Heart right ventricle (tissue), 16 donors: ENCODE measurements around the gene STK36. TPM values are rescaled to one million over a fixed set of nuclear protein-coding genes. Genes with fewer than 3 reads are reported as not detected.

Source experiments
- ATAC-seq, 8 donors: fragments of 200-7000 bp; cut with Tn5 transposase; one replicate each; pipeline ENCODE4 v1.9.1; 2020; ENCODE audit warnings: mild to moderate bottlenecking in 8 of 8, moderate library complexity in 8 of 8, moderate number of reproducible peaks in 1 of 8
- DNase-seq, 2 donors: peaks; one replicate each; pipeline ENCODE4 v3.0.0-alpha.2; 2020
- H3K27ac ChIP-seq, 10 donors: fragments of 200-600 bp; sonication (generic) in 2 of 10; one replicate each; pipeline versions ENCODE4 v1.5.0 to v1.8.0; 2020 to 2022; ENCODE audit warnings: mild to moderate bottlenecking in 3 of 10
- H3K27me3 ChIP-seq, 7 donors: fragments of 200-600 bp; one replicate each; pipeline ENCODE4 v1.8.0; 2021 to 2022; ENCODE audit warnings: mild to moderate bottlenecking in 2 of 7
- H3K36me3 ChIP-seq, 9 donors: fragments of 200-600 bp; sonication (generic) in 1 of 9; one replicate each; pipeline versions ENCODE4 v1.5.0 to v1.8.0; 2020 to 2022; ENCODE audit warnings: mild to moderate bottlenecking in 2 of 9
- H3K4me1 ChIP-seq, 9 donors: fragments of 200-600 bp; sonication (generic) in 1 of 9; one replicate each; pipeline versions ENCODE4 v1.5.0 to v1.8.0; 2020 to 2022; ENCODE audit warnings: mild to moderate bottlenecking in 4 of 9
- H3K4me3 ChIP-seq, 10 donors: fragments of 200-600 bp; sonication (generic) in 2 of 10; one replicate each; pipeline versions ENCODE4 v1.5.0 to v1.8.0; 2020 to 2022; ENCODE audit warnings: mild to moderate bottlenecking in 7 of 10, moderate library complexity in 2 of 10
- H3K9me3 ChIP-seq, 11 donors: fragments of 200-600 bp in 10 of 11; sonication (generic) in 2 of 11; one replicate each; pipeline versions ENCODE4 v1.5.0 to v1.8.0; 2013 to 2022; ENCODE audit warnings: mild to moderate bottlenecking in 2 of 11, control low read depth in 1 of 11, moderate library complexity in 1 of 11
- WGBS, 2 donors: extraction: QIAGEN DNeasy Blood & Tissue Kit; methylation state at CpG; one replicate each; pipeline ENCODE4 v1.1.7; 2013; ENCODE audit warnings: inconsistent platforms in 1 of 2; 5-methylcytosine and 5-hydroxymethylcytosine counted together
- intact Hi-C, 10 donors: fragments of 100-400 bp; cut with DNase I; formaldehyde crosslinking; loops; one replicate each; pipeline versions ENCODE4 v1.11.1 to v1.14.2; 2022
- polyA plus RNA-seq, 2 donors: library from polyadenylated mRNA; stranded (reverse); fragments of 200-250 nt; gene quantifications; one replicate each; pipeline ENCODE4 v1.2.3, GENCODE V29; 2013
- total RNA-seq, 10 donors: library from RNA; stranded (reverse); fragmentation: NEBNext Ultra II Directional in 3 of 10; extraction: Animal tissue kit (Norgen Biotek cat#: 25700) in 3 of 10; gene quantifications; one replicate each; pipeline versions ENCODE4 v1.2.1 to v1.2.4, GENCODE V29; 2021 to 2023
- TF ChIP-seq, protein P1 (sequence below), 9 donors: fragments of 200-600 bp; sonication (generic) in 2 of 9; IDR thresholded peaks; one replicate each; pipeline versions ENCODE4 v1.5.0 to v1.8.0; 2021 to 2022; ENCODE audit warnings: antibody characterized with exemption in 9 of 9, mild to moderate bottlenecking in 5 of 9, moderate library complexity in 1 of 9
- donor health status: Arrhythmogenic right ventricular cardiomyopathy.
- donor health status: ischemic (EF 13 %, LVEDD 7.1; RV severe dilation, severe dysfunction).
- donor health status: healthy with polysubstance abuse.
- donor health status: DM: no; HTN: yes; CAD: no.
- donor health status: DM: no; HTN: no; CAD: no.
- donor health status: ischemic (EF 25% LVEDD 6.9; RV normal size, moderate dysfunction).
- donor health status: ischemic (EF 25% LVEDD 5.7; RV mildly dilated, moderate dysfunction).
- donor health status: healthy.
- donor health status: DM: yes; HTN: yes; CAD: no.
- donor health status: Ischemic cardiomyopathy.
- donor health status: ischemic (EF 35%, LVEDD 5.7; RV mildly dilated, moderate dysfunction).
- donor health status: nonischemic (EF 11% LVEDD 7.7; RV severe dilation, severe dysfunction).
- donor health status: DM: yes; HTN: yes; CAD: no.
- donor health status: PGD.
- donor health status: ischemic (EF 29% LVEDD 5.4; RV normal size, mild dysfunction).
- donor health status: nonischemic (EF 23%, LVEDD 6.1; RV moderate dilation, normal function).

STK36 gene
- total and polyA plus RNA-seq, 12 donors, result 4.2 to 18.8 (median 6.9) TPM

DNA sequence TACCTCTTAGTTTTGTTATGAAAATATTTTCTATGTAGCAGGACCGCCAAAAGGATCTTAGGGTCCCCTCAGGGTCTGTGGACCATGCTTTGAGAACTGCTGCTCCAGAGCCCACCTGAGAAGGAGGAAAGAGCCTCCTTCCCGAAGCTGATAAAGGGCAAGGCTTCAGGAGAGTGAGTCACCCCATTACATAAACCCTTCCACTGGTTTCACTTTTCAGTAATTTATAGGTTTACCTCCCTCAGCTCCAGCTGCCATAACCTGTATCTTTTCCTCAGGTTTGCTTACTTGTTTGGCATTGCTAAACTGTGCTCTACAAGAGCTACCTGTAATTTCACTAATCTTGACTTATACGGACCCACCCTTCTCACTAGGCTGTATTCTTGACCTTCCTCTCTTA is 45.4 kb downstream of the STK36 start:
- ATAC-seq (no peak), DNase-seq (no peak)
- no peak overlapping the region for H3K4me3 ChIP-seq
- no peak overlapping the region for H3K27ac ChIP-seq
- 84 to 89% methylated on average over 3 of the region's 3 CpGs for WGBS, 2 donors
- intact Hi-C loops, result loop anchor here in 2 of 10 donors (10.0 kb wide), 2 partner anchors 68 to 118 kb away; partner anchors contain the start of genes CYP27A1 (in 1 of the 2) and PRKAG3 (in 1 of the 2)
- H3K27me3 ChIP-seq, result no peaks in the 10 kb centered on the region
- peaks cover 0 to 22% (median 0%) of the 10 kb centered on the region in 9 donors for H3K36me3 ChIP-seq
- H3K9me3 ChIP-seq, result no peaks in the 10 kb centered on the region
- peaks cover 0 to 38% (median under 1%) of the 10 kb centered on the region in 9 donors for H3K4me1 ChIP-seq
- TF ChIP-seq, protein P1, sequence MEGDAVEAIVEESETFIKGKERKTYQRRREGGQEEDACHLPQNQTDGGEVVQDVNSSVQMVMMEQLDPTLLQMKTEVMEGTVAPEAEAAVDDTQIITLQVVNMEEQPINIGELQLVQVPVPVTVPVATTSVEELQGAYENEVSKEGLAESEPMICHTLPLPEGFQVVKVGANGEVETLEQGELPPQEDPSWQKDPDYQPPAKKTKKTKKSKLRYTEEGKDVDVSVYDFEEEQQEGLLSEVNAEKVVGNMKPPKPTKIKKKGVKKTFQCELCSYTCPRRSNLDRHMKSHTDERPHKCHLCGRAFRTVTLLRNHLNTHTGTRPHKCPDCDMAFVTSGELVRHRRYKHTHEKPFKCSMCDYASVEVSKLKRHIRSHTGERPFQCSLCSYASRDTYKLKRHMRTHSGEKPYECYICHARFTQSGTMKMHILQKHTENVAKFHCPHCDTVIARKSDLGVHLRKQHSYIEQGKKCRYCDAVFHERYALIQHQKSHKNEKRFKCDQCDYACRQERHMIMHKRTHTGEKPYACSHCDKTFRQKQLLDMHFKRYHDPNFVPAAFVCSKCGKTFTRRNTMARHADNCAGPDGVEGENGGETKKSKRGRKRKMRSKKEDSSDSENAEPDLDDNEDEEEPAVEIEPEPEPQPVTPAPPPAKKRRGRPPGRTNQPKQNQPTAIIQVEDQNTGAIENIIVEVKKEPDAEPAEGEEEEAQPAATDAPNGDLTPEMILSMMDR (IDR thresholded peaks at IDR 0.05), result no peak

- no peak overlapping the region for H3K4me3 ChIP-seq
- no peak overlapping the region for H3K27ac ChIP-seq
- ATAC-seq (no peak), DNase-seq (no peak)
- TF ChIP-seq, protein P1 (IDR thresholded peaks at IDR 0.05), result no peak
- H3K27me3 ChIP-seq, result no peaks in the 10 kb centered on the region
- peaks cover 0 to 22% (median 0%) of the 10 kb centered on the region in 9 donors for H3K36me3 ChIP-seq
- intact Hi-C loops, result loop anchor here in 2 of 10 donors (10.0 kb wide), 2 partner anchors 67 to 117 kb away; partner anchors contain the start of genes CYP27A1 (in 1 of the 2) and PRKAG3 (in 1 of the 2)
- peaks cover 0 to 35% (median 0%) of the 10 kb centered on the region in 9 donors for H3K4me1 ChIP-seq
- H3K9me3 ChIP-seq, result no peaks in the 10 kb centered on the region
- WGBS, 2 donors, result 86 to 89% methylated on average over 7 of the region's 7 CpGs
Measured at GRCh38 chr2:218718058-218718457, 46.2 kb downstream of the STK36 start.

GRCh38 chr2:218719457-218719856 is 47.6 kb downstream of the STK36 start:
- no peak for ATAC-seq
- peaks cover 0 to 3% (median 0%) of the 10 kb centered on the region in 11 donors for H3K9me3 ChIP-seq
- TF ChIP-seq, protein P1 (IDR thresholded peaks at IDR 0.05), result no peak
- 74 to 80% methylated on average over 3 of the region's 3 CpGs for WGBS, 2 donors
- H3K36me3 ChIP-seq, result peaks cover 0 to 22% (median 0%) of the 10 kb centered on the region in 9 donors
- no peak overlapping the region for H3K4me3 ChIP-seq
- H3K27ac ChIP-seq, result no peak overlapping the region
- intact Hi-C loops, result loop anchor here in 2 of 10 donors (10.0 kb wide), 2 partner anchors 65 to 115 kb away; partner anchors contain the start of genes CYP27A1 (in 1 of the 2) and PRKAG3 (in 1 of the 2)
- DNase-seq, result no peak
- H3K27me3 ChIP-seq, result no peaks in the 10 kb centered on the region
- peaks cover 0 to 29% (median 0%) of the 10 kb centered on the region in 9 donors for H3K4me1 ChIP-seq

DNA sequence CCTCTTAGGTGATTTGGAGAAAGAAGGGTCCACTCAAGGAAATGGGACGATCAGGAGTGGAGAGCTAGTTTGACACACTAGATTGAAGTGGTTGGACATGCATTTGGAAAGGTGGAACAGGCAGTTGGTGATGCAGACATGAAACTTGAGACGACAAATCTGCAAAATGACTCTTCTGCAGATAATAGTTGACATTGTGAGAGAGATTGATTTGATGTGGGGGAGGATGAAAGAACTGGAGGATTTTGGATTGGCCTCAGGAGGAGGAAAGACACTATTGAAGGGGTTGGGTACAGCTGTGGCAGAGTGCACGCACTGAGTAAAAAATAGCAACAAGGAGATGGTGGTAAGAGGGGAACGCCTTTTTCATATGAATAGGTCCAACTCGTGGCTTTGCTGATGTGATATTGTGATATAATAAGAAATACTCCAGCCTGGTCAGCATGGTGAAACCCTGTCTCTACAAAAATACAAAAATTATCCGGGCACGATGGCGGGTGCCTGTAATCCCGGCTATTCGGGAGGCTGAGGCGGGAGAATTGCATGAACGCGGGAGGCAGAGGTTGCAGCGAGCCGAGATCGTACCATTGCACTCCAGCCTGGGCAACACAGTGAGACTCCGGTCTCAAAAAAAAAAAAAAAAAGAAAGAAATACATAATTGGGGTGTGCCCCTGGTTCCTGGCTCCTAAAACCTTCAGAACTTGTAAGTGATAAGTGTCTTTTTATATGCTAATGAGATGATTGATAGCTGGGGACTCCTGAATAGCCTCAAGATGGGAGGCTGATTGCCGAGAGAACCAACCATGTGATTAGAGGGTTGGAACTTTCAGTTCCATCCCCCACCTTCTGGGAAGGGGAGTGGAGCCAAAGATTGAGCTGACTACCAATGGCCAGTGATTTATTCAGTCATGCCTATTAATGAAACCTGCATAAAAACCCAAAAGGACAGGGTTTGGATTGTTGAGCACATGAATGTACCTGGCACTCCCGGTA is 48.5 kb downstream of the STK36 start:
- ATAC-seq (no peak), DNase-seq (no peak)
- peaks cover 0 to 22% (median 0%) of the 10 kb centered on the region in 9 donors for H3K36me3 ChIP-seq
- no peaks in the 10 kb centered on the region for H3K27me3 ChIP-seq
- peaks cover 0 to 20% (median 0%) of the 10 kb centered on the region in 9 donors for H3K4me1 ChIP-seq
- intact Hi-C loops, result loop anchor here in 1 of 10 donors (10.0 kb wide), 1 partner anchor 124 kb away; no protein-coding TSS in a partner anchor
- WGBS, 2 donors, result 94 to 95% methylated on average over 19 of the region's 19 CpGs
- no peak overlapping the region for H3K4me3 ChIP-seq
- peaks cover 0 to 11% (median 0%) of the 10 kb centered on the region in 11 donors for H3K9me3 ChIP-seq
- TF ChIP-seq, protein P1 (IDR thresholded peaks at IDR 0.05), result no peak
- H3K27ac ChIP-seq, result no peak overlapping the region
